ENCODE measurements around the gene ACSF2. TPM values are rescaled to one million over a fixed set of nuclear protein-coding genes. Genes with fewer than 3 reads are reported as not detected.

The ACSF2 gene
- total RNA-seq, 4 donors from 2014 or later = 20.5 to 69.3 (median 31.9) TPM

- no peak overlapping the region for H3K4me3 ChIP-seq
- no peak for DNase-seq (ENCODE audit: low spot score in 2 of 2)
- peaks cover 0 to 11% (median 0%) of the 10 kb centered on the region in 4 donors for H3K4me1 ChIP-seq
- peaks cover 0 to 8% (median 0%) of the 10 kb centered on the region in 3 donors for H3K36me3 ChIP-seq
- 90 to 95% methylated on average over 6 of the region's 6 CpGs for WGBS, 2 donors
- H3K9me3 ChIP-seq = no peaks in the 10 kb centered on the region
- no peak overlapping the region for H3K27ac ChIP-seq
- TF ChIP-seq EP300 (IDR thresholded peaks at IDR 0.05) (no peak), POLR2A (IDR thresholded peaks at IDR 0.05) (no peak), CTCF (IDR thresholded peaks at IDR 0.05) (no peak)
- H3K27me3 ChIP-seq = no peaks in the 10 kb centered on the region
Observed at GRCh38 chr17:50444841-50445715, 19.1 kb downstream of the ACSF2 start.

GRCh38 chr17:50445730-50446325, 19.8 kb downstream of the ACSF2 start:
- peaks cover 0 to 11% (median 0%) of the 10 kb centered on the region in 4 donors for H3K4me1 ChIP-seq
- no peak for DNase-seq (ENCODE audit: low spot score in 2 of 2)
- WGBS, 2 donors = 36 to 38% methylated on average over 1 of the region's 1 CpG
- no peak overlapping the region for H3K27ac ChIP-seq
- peaks cover 0 to 3% (median 0%) of the 10 kb centered on the region in 3 donors for H3K36me3 ChIP-seq
- no peak overlapping the region for H3K4me3 ChIP-seq
- no peaks in the 10 kb centered on the region for H3K27me3 ChIP-seq
- no peaks in the 10 kb centered on the region for H3K9me3 ChIP-seq
- TF ChIP-seq POLR2A (IDR thresholded peaks at IDR 0.05) = no peak

- Histone ChIP-seq H3K9me3 (no peaks in the 10 kb centered on the region), H3K4me3 (no peak overlapping the region), H3K36me3 (no peaks in the 10 kb centered on the region), H3K27me3 (no peaks in the 10 kb centered on the region), H3K27ac (no peak overlapping the region), H3K4me1 (peaks cover 0 to 8% (median 2%) of the 10 kb centered on the region in 4 donors)
- WGBS, 2 donors = 82 to 89% methylated on average over 7 of the region's 7 CpGs
- TF ChIP-seq CTCF (IDR thresholded peaks at IDR 0.05) (no peak), POLR2A (IDR thresholded peaks at IDR 0.05) (no peak), EP300 (IDR thresholded peaks at IDR 0.05) (no peak)
- DNase-seq (ENCODE audit: low spot score in 2 of 2) = no peak
Observed at GRCh38 chr17:50447870-50448595, 22.0 kb downstream of the ACSF2 start.

GRCh38 chr17:50448643-50449042, 22.6 kb downstream of the ACSF2 start:
- no peaks in the 10 kb centered on the region for H3K36me3 ChIP-seq
- H3K27ac ChIP-seq = no peak overlapping the region
- no peak for DNase-seq (ENCODE audit: low spot score in 2 of 2)
- H3K27me3 ChIP-seq = no peaks in the 10 kb centered on the region
- TF ChIP-seq EP300 (IDR thresholded peaks at IDR 0.05) (no peak), CTCF (IDR thresholded peaks at IDR 0.05) (no peak), POLR2A (IDR thresholded peaks at IDR 0.05) (no peak)
- no peak overlapping the region for H3K4me3 ChIP-seq
- 63 to 67% methylated on average over 2 of the region's 2 CpGs for WGBS, 2 donors
- H3K4me1 ChIP-seq = peaks cover 0 to 3% (median 1%) of the 10 kb centered on the region in 4 donors
- H3K9me3 ChIP-seq = no peaks in the 10 kb centered on the region

GRCh38 chr17:50451943-50452629, 26.1 kb downstream of the ACSF2 start:
- WGBS, 2 donors = 73 to 77% methylated on average over 7 of the region's 7 CpGs
- no peak overlapping the region for H3K4me3 ChIP-seq
- peaks cover 0 to 20% (median 0%) of the 10 kb centered on the region in 3 donors for H3K36me3 ChIP-seq
- H3K27me3 ChIP-seq = no peaks in the 10 kb centered on the region
- no peaks in the 10 kb centered on the region for H3K9me3 ChIP-seq
- peaks cover 0 to 3% (median 0%) of the 10 kb centered on the region in 4 donors for H3K4me1 ChIP-seq
- DNase-seq (ENCODE audit: low spot score in 2 of 2) = no peak
- no peak overlapping the region for H3K27ac ChIP-seq
- no peak for TF ChIP-seq CTCF (IDR thresholded peaks at IDR 0.05)
- no peak for TF ChIP-seq POLR2A (IDR thresholded peaks at IDR 0.05)
- no peak for TF ChIP-seq EP300 (IDR thresholded peaks at IDR 0.05)

Data from tibial nerve (tissue), 4 donors.